Calu3 (cell line): ENCODE data around the gene PDF. TPM values are rescaled to one million over a fixed set of nuclear protein-coding genes. Genes with fewer than 3 reads are reported as not detected.

ENCODE experiments used
- BruUV-seq: library from RNA; stranded (reverse); fragments of 400-500 nt; replicated peaks from 2 replicates; lab custom pipeline; 2021; lab: Mats Ljungman, UMichigan
- CTCF ChIA-PET: fragments of 300-600 bp; sonication (Branson Sonifier 250); formaldehyde crosslinking; loops from one replicate; lab custom pipeline; 2022; ENCODE audit warnings: antibody characterized with exemption; lab: Charles Lee
- DNase-seq: peaks from one replicate; pipeline ENCODE4 v3.0.0; 2022
- H3K27ac Mint-ChIP-seq: one replicate; pipeline ENCODE4 v1.8.0; 2022; ENCODE audit warnings: mixed read lengths; ENCODE audit not compliant: unreplicated experiment
- H3K27me3 Mint-ChIP-seq: one replicate; pipeline ENCODE4 v1.8.0; 2022; ENCODE audit warnings: mixed read lengths; ENCODE audit not compliant: unreplicated experiment
- H3K36me3 Mint-ChIP-seq: one replicate; pipeline ENCODE4 v1.8.0; 2022; ENCODE audit warnings: mild to moderate bottlenecking, moderate library complexity, mixed read lengths; ENCODE audit not compliant: insufficient read depth, unreplicated experiment
- H3K4me1 Mint-ChIP-seq: one replicate; pipeline ENCODE4 v1.8.0; 2022; ENCODE audit warnings: mild to moderate bottlenecking, low read depth, mixed read lengths; ENCODE audit not compliant: unreplicated experiment
- H3K4me3 Mint-ChIP-seq: one replicate; pipeline ENCODE4 v1.8.0; 2022; ENCODE audit warnings: mild to moderate bottlenecking, low read depth, moderate library complexity, mixed read lengths; ENCODE audit not compliant: unreplicated experiment
- H3K9me3 Mint-ChIP-seq: one replicate; pipeline ENCODE4 v1.8.0; 2022; ENCODE audit warnings: low read depth, mixed read lengths; ENCODE audit not compliant: unreplicated experiment
- intact Hi-C: fragments of 100-400 bp; cut with micrococcal nuclease; formaldehyde crosslinking; loops from one replicate; pipeline ENCODE4 v1.10.0; 2022; ENCODE audit not compliant: unreplicated experiment
- total RNA-seq: library from RNA; stranded (reverse); gene quantifications from 2 replicates; pipeline ENCODE4 v1.2.3, GENCODE V29; 2022
- TF ChIP-seq, protein P1 (sequence below): fragments of 200-600 bp; IDR thresholded peaks from one replicate; pipeline ENCODE4 v1.8.0; 2022; ENCODE audit warnings: antibody characterized with exemption; ENCODE audit not compliant: unreplicated experiment

PDF gene
- total RNA-seq, 1 experiment from 2014 or later: 25.5 TPM

- H3K36me3 Mint-ChIP-seq: peaks cover 47% of the 10 kb centered on the region
- TF ChIP-seq, protein P1, sequence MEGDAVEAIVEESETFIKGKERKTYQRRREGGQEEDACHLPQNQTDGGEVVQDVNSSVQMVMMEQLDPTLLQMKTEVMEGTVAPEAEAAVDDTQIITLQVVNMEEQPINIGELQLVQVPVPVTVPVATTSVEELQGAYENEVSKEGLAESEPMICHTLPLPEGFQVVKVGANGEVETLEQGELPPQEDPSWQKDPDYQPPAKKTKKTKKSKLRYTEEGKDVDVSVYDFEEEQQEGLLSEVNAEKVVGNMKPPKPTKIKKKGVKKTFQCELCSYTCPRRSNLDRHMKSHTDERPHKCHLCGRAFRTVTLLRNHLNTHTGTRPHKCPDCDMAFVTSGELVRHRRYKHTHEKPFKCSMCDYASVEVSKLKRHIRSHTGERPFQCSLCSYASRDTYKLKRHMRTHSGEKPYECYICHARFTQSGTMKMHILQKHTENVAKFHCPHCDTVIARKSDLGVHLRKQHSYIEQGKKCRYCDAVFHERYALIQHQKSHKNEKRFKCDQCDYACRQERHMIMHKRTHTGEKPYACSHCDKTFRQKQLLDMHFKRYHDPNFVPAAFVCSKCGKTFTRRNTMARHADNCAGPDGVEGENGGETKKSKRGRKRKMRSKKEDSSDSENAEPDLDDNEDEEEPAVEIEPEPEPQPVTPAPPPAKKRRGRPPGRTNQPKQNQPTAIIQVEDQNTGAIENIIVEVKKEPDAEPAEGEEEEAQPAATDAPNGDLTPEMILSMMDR: peak; percentile 91
Measured at GRCh38 chr16:69310653-69311532, 19.5 kb downstream of the PDF start, which contains the start of gene VPS4A. VPS4A (plus strand) TSS chr16:69311350; CDS start chr16:69311512, 162 bp downstream.

GRCh38 chr16:69309316-69309715, 21.1 kb downstream of the PDF start:
- no peaks in the 10 kb centered on the region for H3K9me3 Mint-ChIP-seq
- no peak overlapping the region for H3K27ac Mint-ChIP-seq
- H3K4me1 Mint-ChIP-seq: peaks cover 8% of the 10 kb centered on the region
- CTCF ChIA-PET: no interaction called here
- intact Hi-C loops: no loop called here
- H3K4me3 Mint-ChIP-seq: no peak overlapping the region
- TF ChIP-seq, protein P1: no peak
- BruUV-seq: no TSS peak
- DNase-seq: no peak
- no peaks in the 10 kb centered on the region for H3K27me3 Mint-ChIP-seq
- H3K36me3 Mint-ChIP-seq: peaks cover 34% of the 10 kb centered on the region

More at GRCh38 chr16:69310653-69311532, 19.5 kb downstream of the PDF start, which contains the start of gene VPS4A:
- Mint-ChIP-seq H3K4me3 (peak within 1 kb of the TSS; percentile 87), H3K27me3 (no peaks in the 10 kb centered on the region), H3K27ac (peak within 1 kb of the TSS; percentile 75), H3K4me1 (peaks cover 8% of the 10 kb centered on the region), H3K9me3 (no peaks in the 10 kb centered on the region)
- intact Hi-C loops: no loop called here
- no TSS peak for BruUV-seq
- peak; percentile 99 for DNase-seq
- CTCF ChIA-PET: interaction anchor here (0.5 kb wide), 1 partner anchor 229 kb away, joined by 6 read pairs; no protein-coding TSS in a partner anchor

GRCh38 chr16:69307856-69308255, 22.5 kb downstream of the PDF start:
- H3K4me3 Mint-ChIP-seq: no peak overlapping the region
- no peaks in the 10 kb centered on the region for H3K27me3 Mint-ChIP-seq
- BruUV-seq: no TSS peak
- intact Hi-C loops: no loop called here
- H3K9me3 Mint-ChIP-seq: no peaks in the 10 kb centered on the region
- peaks cover 8% of the 10 kb centered on the region for H3K4me1 Mint-ChIP-seq
- DNase-seq: no peak
- TF ChIP-seq, protein P1: no peak
- H3K27ac Mint-ChIP-seq: no peak overlapping the region
- CTCF ChIA-PET: no interaction called here
- peaks cover 20% of the 10 kb centered on the region for H3K36me3 Mint-ChIP-seq

DNA sequence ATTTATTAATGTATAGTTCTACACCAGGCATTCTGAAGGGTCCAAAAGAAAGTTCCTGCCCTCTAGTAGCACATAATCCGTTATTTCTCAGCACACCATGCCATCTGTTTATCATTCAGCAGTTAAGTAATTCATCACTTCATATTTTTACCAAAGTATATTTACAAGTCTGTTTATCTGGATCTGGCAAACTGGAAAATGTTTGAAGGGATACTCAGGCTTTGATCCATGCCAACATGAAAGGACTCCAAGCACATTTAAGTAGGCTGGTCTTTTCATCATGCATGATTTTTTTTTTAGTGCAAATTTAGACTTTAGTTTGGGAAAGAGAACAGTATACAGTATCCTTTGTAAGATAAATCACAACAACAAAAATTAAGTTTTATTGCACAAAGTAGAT, 23.3 kb downstream of the PDF start:
- no peaks in the 10 kb centered on the region for H3K9me3 Mint-ChIP-seq
- TF ChIP-seq, protein P1: no peak
- H3K4me3 Mint-ChIP-seq: no peak overlapping the region
- no peak for DNase-seq
- H3K36me3 Mint-ChIP-seq: peaks cover 16% of the 10 kb centered on the region
- CTCF ChIA-PET: no interaction called here
- no peaks in the 10 kb centered on the region for H3K27me3 Mint-ChIP-seq
- intact Hi-C loops: no loop called here
- H3K4me1 Mint-ChIP-seq: peaks cover 3% of the 10 kb centered on the region
- BruUV-seq: no TSS peak
- no peak overlapping the region for H3K27ac Mint-ChIP-seq
